Progenitor cell of endocrine pancreas (in vitro differentiated cells): Measurements from ENCODE around the gene PRKCE. TPM values are rescaled to one million over a fixed set of nuclear protein-coding genes. Genes with fewer than 3 reads are reported as not detected.
"Not testable (repeated sequence)": the region's sequence is repeated elsewhere in the genome, so short reads cannot be mapped to it uniquely, and the experiment has no call there.

Source experiments
- DNase-seq: peaks from one replicate; pipeline ENCODE4 v3.0.0; 2021; ENCODE audit warnings: low spot score; ENCODE audit not compliant: unreplicated experiment
- H3K27ac Mint-ChIP-seq: 2 replicates; pipeline ENCODE4 v1.8.0; 2021; ENCODE audit warnings: mild to moderate bottlenecking, moderate library complexity, mixed read lengths
- H3K27me3 Mint-ChIP-seq: 2 replicates; pipeline ENCODE4 v1.8.0; 2021; ENCODE audit warnings: mixed read lengths
- H3K36me3 Mint-ChIP-seq: 2 replicates; pipeline ENCODE4 v1.8.0; 2022; ENCODE audit warnings: mixed read lengths; ENCODE audit not compliant: insufficient read depth
- H3K4me1 Mint-ChIP-seq: 2 replicates; pipeline ENCODE4 v1.8.0; 2021; ENCODE audit warnings: low read depth, mixed read lengths
- H3K4me3 Mint-ChIP-seq: 2 replicates; pipeline ENCODE4 v1.8.0; 2021; ENCODE audit warnings: low read depth, mild to moderate bottlenecking, moderate library complexity, mixed read lengths
- H3K9me3 Mint-ChIP-seq: 2 replicates; pipeline ENCODE4 v1.8.0; 2021; ENCODE audit warnings: low read depth, mixed read lengths
- total RNA-seq: library from RNA; stranded (reverse); gene quantifications from 2 replicates; pipeline ENCODE4 v1.2.1, GENCODE V29; 2021
- TF ChIP-seq, protein P1 (sequence below): fragments of 200-600 bp; sonication (generic); IDR thresholded peaks from one replicate; pipeline ENCODE4 v1.5.0; 2021; ENCODE audit warnings: antibody characterized with exemption, mild to moderate bottlenecking; ENCODE audit not compliant: unreplicated experiment

Gene PRKCE
- total RNA-seq, 1 donor from 2014 or later: 4.2 TPM

DNA sequence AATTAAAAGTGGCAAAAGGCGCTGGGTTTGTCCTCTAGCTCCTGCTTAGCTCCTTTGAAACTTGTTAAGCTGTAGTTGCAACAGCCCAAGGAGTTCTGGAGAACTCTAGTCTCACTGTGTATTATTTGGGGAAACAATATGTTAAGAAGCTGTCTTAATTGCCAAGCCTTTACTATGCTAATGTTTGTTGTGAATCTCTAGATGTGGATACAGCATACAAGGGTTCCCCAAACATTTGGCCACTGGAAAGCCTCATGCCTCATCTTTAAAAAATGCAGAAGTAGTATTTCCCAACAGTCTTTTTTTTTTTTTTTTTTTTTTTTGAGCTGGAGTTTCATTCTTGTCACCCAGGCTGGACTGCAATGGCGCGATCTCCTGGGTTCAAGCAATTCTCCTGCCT, 236.7 kb downstream of the PRKCE start:
- Mint-ChIP-seq H3K4me1 (peaks cover 11% of the 10 kb centered on the region), H3K27me3 (peaks cover 16% of the 10 kb centered on the region), H3K36me3 (no peaks in the 10 kb centered on the region), H3K9me3 (no peaks in the 10 kb centered on the region), H3K4me3 (no peak overlapping the region), H3K27ac (no peak overlapping the region)
- TF ChIP-seq, protein P1, sequence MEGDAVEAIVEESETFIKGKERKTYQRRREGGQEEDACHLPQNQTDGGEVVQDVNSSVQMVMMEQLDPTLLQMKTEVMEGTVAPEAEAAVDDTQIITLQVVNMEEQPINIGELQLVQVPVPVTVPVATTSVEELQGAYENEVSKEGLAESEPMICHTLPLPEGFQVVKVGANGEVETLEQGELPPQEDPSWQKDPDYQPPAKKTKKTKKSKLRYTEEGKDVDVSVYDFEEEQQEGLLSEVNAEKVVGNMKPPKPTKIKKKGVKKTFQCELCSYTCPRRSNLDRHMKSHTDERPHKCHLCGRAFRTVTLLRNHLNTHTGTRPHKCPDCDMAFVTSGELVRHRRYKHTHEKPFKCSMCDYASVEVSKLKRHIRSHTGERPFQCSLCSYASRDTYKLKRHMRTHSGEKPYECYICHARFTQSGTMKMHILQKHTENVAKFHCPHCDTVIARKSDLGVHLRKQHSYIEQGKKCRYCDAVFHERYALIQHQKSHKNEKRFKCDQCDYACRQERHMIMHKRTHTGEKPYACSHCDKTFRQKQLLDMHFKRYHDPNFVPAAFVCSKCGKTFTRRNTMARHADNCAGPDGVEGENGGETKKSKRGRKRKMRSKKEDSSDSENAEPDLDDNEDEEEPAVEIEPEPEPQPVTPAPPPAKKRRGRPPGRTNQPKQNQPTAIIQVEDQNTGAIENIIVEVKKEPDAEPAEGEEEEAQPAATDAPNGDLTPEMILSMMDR: no peak
- no peak for DNase-seq

DNA sequence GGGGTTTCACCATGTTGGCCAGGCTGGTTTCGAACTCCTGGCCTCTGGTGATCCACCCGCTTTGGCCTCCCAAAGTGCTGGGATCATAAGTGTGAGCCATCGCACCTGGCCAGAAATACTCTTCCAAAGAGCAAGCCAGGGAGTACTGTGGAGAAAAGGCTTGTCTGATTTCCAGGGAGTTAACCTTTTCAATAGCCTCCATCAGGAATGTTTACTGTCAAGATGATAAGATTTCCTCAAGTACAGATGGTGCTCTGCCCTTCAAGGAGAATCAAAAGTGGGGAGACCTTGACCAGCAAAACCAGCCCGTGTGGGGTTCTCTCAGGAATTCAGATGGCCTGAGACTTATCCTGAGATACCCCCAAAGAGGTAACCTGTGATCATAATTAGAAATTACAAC, 237.2 kb downstream of the PRKCE start:
- H3K9me3 Mint-ChIP-seq: no peaks in the 10 kb centered on the region
- no peak for DNase-seq
- H3K4me3 Mint-ChIP-seq: no peak overlapping the region
- no peak overlapping the region for H3K27ac Mint-ChIP-seq
- peaks cover 16% of the 10 kb centered on the region for H3K27me3 Mint-ChIP-seq
- H3K36me3 Mint-ChIP-seq: no peaks in the 10 kb centered on the region
- TF ChIP-seq, protein P1: no peak
- H3K4me1 Mint-ChIP-seq: peaks cover 11% of the 10 kb centered on the region

DNA sequence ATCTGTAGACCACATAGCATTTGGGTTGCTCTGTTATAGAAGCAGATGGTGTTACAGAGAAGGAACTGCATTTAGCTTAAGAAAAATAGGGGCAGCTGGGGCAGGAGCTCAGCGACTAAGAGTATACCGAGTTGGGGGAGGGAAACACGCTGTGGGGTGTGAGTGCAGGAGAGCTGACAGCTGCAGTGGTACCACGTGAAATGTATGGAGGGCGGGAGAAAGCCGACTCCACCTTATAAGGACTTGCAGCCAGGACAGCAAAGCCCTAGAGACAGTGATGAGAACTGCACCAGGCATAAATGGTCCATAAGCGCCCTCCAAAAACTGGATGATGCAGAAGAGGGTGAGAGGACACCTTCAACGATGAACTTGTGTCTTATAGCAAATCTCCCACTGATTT, 237.6 kb downstream of the PRKCE start:
- no peak overlapping the region for H3K27ac Mint-ChIP-seq
- TF ChIP-seq, protein P1: no peak
- H3K36me3 Mint-ChIP-seq: no peaks in the 10 kb centered on the region
- DNase-seq: no peak
- H3K27me3 Mint-ChIP-seq: peaks cover 16% of the 10 kb centered on the region
- no peak overlapping the region for H3K4me3 Mint-ChIP-seq
- H3K4me1 Mint-ChIP-seq: peaks cover 11% of the 10 kb centered on the region
- no peaks in the 10 kb centered on the region for H3K9me3 Mint-ChIP-seq

DNA sequence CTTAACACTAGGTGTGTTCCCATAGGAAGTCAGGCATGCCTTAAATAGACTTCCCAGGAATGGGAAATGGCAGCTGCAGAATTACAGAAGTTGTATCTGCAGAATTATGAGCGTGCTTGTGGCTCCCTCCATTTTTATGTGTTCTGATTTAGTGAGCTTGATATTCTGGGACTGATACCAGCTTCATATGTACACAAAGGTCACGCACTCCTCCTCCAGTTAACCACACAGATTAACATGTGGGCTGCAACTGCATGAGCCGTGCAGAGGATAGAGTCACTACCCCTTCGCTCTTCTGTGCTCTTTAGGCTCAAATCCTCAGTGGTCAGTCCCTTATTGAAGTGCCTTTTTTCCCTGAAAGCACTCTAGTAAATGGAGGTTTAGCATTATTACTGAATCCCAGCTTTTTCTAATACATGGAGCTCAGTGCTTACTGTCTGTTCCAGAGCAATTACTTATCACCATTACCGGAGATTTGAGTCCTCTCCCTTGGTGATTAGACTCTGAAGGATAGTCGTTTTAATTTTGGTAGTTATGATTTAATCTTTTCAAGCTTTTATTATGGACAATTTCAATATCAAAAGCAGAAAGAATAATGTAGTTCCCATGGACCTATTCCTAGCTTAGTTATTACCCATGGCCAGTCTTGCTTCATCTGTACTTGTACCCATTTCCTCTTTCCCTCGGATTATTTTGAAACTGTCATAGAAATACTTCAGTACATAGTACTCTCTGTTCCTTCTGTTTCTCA, 238.3 kb downstream of the PRKCE start:
- Mint-ChIP-seq H3K4me1 (peaks cover 11% of the 10 kb centered on the region), H3K27ac (no peak overlapping the region), H3K27me3 (peaks cover 16% of the 10 kb centered on the region), H3K36me3 (no peaks in the 10 kb centered on the region), H3K9me3 (no peaks in the 10 kb centered on the region), H3K4me3 (no peak overlapping the region)
- TF ChIP-seq, protein P1: no peak
- no peak for DNase-seq

DNA sequence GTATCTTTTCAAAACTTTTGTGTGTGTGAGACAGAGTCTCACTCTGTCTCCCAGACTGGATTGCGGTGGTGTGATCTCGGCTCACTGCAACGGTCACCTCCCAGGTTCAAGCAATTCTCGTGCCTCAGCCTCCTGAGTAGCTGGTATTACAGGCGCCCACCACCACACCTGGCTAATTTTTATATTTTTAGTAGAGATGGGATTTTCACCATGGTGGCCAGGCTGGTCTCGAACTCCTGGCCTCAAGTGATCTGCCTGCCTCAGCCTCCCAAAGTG, 238.8 kb downstream of the PRKCE start:
- peaks cover 16% of the 10 kb centered on the region for H3K27me3 Mint-ChIP-seq
- H3K36me3 Mint-ChIP-seq, H3K27ac Mint-ChIP-seq, H3K4me3 Mint-ChIP-seq, H3K9me3 Mint-ChIP-seq, DNase-seq: not testable (repeated sequence)
- H3K4me1 Mint-ChIP-seq: peaks cover 11% of the 10 kb centered on the region

DNA sequence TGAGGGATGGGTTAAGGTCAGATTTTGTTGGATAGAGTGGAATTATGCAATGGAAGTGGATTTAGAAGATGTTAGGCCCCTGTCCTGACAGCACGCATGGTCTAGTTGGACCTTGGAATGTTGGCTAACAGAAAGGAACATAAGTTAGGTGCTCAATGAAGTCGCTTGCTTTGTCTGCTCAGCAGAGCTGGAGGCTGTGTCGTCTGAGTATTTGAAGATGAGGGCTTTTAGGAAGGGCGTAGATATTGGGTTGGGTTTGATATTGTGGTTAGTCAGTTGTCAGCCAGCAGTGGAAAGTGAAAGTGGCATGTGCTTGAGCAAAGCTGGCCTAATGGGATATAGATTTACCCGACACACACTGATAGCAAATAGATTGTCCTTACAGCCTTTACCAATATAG, 239.3 kb downstream of the PRKCE start:
- Mint-ChIP-seq H3K36me3 (no peaks in the 10 kb centered on the region), H3K4me1 (peaks cover 11% of the 10 kb centered on the region), H3K4me3 (no peak overlapping the region), H3K9me3 (no peaks in the 10 kb centered on the region), H3K27me3 (peaks cover 20% of the 10 kb centered on the region), H3K27ac (no peak overlapping the region)
- DNase-seq: no peak
- TF ChIP-seq, protein P1: no peak
